Articular chondrocyte of knee joint (primary cell): ENCODE data around the gene KNTC1. TPM values are rescaled to one million over a fixed set of nuclear protein-coding genes. Genes with fewer than 3 reads are reported as not detected.

Experiments
- small RNA-seq: library from RNA; depleted of rRNA; stranded (forward); fragments of <200 nt; gene quantifications from one replicate; pipeline ENCODE3, GENCODE V24; 2012
- total RNA-seq: library from RNA; depleted of rRNA; stranded (reverse); fragments of >200 nt; gene quantifications from 2 replicates; pipeline ENCODE4 v1.2.3, GENCODE V29; 2012

The KNTC1 gene, protein sequence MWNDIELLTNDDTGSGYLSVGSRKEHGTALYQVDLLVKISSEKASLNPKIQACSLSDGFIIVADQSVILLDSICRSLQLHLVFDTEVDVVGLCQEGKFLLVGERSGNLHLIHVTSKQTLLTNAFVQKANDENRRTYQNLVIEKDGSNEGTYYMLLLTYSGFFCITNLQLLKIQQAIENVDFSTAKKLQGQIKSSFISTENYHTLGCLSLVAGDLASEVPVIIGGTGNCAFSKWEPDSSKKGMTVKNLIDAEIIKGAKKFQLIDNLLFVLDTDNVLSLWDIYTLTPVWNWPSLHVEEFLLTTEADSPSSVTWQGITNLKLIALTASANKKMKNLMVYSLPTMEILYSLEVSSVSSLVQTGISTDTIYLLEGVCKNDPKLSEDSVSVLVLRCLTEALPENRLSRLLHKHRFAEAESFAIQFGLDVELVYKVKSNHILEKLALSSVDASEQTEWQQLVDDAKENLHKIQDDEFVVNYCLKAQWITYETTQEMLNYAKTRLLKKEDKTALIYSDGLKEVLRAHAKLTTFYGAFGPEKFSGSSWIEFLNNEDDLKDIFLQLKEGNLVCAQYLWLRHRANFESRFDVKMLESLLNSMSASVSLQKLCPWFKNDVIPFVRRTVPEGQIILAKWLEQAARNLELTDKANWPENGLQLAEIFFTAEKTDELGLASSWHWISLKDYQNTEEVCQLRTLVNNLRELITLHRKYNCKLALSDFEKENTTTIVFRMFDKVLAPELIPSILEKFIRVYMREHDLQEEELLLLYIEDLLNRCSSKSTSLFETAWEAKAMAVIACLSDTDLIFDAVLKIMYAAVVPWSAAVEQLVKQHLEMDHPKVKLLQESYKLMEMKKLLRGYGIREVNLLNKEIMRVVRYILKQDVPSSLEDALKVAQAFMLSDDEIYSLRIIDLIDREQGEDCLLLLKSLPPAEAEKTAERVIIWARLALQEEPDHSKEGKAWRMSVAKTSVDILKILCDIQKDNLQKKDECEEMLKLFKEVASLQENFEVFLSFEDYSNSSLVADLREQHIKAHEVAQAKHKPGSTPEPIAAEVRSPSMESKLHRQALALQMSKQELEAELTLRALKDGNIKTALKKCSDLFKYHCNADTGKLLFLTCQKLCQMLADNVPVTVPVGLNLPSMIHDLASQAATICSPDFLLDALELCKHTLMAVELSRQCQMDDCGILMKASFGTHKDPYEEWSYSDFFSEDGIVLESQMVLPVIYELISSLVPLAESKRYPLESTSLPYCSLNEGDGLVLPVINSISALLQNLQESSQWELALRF (N-terminal part only)
- total RNA-seq = 23.5 and 31.7 TPM in 2 replicates

DNA sequence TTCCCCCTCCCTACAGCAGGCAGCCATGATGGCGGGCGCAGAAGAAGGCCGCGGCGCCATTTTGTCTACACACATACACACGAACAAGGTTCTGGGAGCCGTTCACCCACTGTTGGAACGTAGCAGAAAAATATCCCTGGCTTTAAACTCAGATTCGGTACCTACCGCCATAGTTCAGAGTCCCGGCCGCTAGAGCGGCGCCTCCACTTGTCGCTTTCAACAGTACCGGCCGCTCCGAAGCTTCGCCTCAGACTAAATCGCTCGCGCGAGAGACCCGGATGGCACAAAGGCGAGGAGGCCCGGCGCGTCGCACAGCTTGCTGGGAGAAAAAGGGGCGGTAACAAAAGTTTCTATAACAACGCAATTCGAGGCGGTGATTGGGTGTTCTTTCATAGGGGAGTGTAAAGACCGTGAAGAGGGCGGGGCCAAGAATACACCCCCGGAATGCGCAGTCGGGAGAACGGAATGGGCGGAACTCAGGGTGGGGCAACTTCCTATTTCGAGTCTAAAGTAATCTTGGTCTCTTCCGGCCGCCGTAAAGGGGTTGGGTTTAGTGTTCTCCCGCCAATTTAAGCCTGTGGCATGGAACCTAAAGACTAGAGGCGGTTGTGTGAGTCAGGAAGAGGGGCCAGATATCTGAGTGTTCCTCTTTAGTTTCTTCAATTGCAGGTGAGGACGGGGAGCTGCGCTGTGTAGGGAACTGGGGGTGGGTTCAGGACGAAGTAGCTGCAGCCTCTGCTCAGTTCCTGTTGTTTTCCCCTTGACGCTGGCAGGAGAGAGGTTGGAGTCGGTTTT is at the start of gene KNTC1, which contains the start of gene RSRC2:
TSS of gene KNTC1 (plus strand) at position 567 of the 795 bp plus-strand sequence. CDS start 2,815 bp downstream, outside the sequence.
TSS of gene RSRC2 (minus strand) at position 254 of the 795 bp plus-strand sequence. CDS start at position 171, 83 bp downstream.

GRCh38 chr12:122500685-122501488 is 26.2 kb upstream of the KNTC1 start, which contains the start of gene ZCCHC8:
Gene ZCCHC8, minus strand, starts transcription at chr12:122500932. Its CDS starts 92 bp downstream, at chr12:122500840.

Small RNA genes within 50 kb of the gene (small RNA-seq; reads per million reads assigned to genes)
- gene AC026333.1 (not detected), gene RF00411 (not detected)

Other genes starting within 250 kb of the KNTC1 start
- 91.4 and 98.7 TPM in 2 replicates for gene CLIP1, start 104.6 kb upstream of the KNTC1 start, total RNA-seq
- 23.7 and 24.5 TPM in 2 replicates for gene ZCCHC8, start 26.3 kb upstream of the KNTC1 start, total RNA-seq
- gene RSRC2, start 313 bp upstream of the KNTC1 start, total RNA-seq = 58.1 and 73.3 TPM in 2 replicates
- not detected in 2 replicates for gene HCAR2, start 176.1 kb downstream of the KNTC1 start, total RNA-seq
- gene HCAR3, start 189.6 kb downstream of the KNTC1 start, total RNA-seq = not detected in 2 replicates
- 0.22 and 0.26 TPM in 2 replicates for gene HCAR1, start 203.6 kb downstream of the KNTC1 start, total RNA-seq
- 48.1 and 51.4 TPM in 2 replicates for gene DENR, start 225.6 kb downstream of the KNTC1 start, total RNA-seq
- gene CCDC62, start 247.3 kb downstream of the KNTC1 start, total RNA-seq = 0.86 and 0.91 TPM in 2 replicates